ENCODE measurements around the gene SCLT1.

SCLT1 gene

DNA sequence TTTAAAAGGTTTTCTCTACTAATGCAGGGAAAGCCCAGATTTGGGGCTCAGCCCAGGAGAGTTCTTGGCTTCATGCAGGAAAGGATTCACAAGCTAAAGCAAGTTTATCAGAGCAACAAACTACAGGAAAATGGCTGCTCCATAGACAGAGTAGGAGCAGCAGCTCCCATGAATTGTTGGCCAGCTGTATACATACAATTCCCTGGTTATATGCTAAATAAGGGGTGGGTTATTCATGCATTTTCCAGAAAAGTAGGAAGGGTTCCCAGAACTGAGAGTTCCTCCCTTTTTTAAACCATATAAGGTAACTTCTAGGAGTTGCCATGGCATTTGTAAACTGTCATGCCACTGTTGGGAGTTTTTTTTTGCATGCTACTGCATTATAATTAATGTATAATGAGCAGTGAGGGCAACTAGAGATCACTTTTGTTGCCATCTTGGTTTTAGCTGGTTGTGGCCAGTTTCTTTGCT is 5.2 kb upstream of the SCLT1 start:
- no peak for DNase-seq (ENCODE audit: low read depth, low spot score)
- TF ChIP-seq, protein P1, sequence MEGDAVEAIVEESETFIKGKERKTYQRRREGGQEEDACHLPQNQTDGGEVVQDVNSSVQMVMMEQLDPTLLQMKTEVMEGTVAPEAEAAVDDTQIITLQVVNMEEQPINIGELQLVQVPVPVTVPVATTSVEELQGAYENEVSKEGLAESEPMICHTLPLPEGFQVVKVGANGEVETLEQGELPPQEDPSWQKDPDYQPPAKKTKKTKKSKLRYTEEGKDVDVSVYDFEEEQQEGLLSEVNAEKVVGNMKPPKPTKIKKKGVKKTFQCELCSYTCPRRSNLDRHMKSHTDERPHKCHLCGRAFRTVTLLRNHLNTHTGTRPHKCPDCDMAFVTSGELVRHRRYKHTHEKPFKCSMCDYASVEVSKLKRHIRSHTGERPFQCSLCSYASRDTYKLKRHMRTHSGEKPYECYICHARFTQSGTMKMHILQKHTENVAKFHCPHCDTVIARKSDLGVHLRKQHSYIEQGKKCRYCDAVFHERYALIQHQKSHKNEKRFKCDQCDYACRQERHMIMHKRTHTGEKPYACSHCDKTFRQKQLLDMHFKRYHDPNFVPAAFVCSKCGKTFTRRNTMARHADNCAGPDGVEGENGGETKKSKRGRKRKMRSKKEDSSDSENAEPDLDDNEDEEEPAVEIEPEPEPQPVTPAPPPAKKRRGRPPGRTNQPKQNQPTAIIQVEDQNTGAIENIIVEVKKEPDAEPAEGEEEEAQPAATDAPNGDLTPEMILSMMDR (IDR thresholded peaks at IDR 0.05; ENCODE audit: low read depth, low read length), result no peak
- H3K4me3 ChIP-seq (ENCODE audit: low read depth, low read length), result no peak overlapping the region
- in situ Hi-C loops (cut with HindIII; ENCODE audit: low sequenced_read_pairs), result no loop called here

DNA sequence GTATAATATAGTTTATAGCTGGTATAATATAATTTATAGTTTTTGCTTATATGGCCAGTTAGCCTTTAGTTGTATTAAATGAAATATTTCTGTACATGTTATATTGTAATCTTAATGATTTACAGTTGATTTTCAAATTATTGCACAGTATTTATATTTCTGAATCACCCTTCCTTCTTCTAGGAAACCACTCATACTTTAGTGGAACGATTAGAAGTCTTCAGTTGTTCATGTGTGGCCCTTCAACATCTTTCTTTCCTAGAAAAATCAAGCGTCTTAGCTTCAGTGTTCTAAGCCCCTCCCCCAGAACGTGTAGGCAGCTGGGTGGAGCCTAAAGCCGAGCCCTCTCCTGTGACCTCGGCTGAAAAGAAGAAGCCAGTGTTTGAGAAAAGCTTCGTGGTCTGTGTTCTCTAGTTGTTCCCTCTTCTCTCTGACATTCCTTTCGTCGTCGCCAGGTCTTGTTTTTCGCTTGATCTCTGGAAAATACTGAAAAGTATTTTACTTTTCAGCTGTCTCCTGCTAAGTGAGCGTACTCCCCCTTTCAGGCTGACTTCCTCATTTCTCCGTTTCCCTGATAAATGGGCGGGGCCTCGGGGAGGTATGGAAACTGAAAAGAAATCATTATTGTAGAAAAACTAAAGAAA is 2.6 kb upstream of the SCLT1 start, which contains the start of gene C4orf33:
Gene C4orf33 (plus strand): TSS at position 342 of the 644 bp plus-strand sequence. CDS start 6,459 bp downstream, outside the sequence.
- peak within 1 kb of the TSS; percentile 64 for H3K4me3 ChIP-seq (ENCODE audit: low read depth, low read length)
- in situ Hi-C loops (cut with HindIII; ENCODE audit: low sequenced_read_pairs), result no loop called here
- TF ChIP-seq, protein P1 (IDR thresholded peaks at IDR 0.05; ENCODE audit: low read depth, low read length), result no peak
- DNase-seq (ENCODE audit: low read depth, low spot score), result peak; percentile 83

DNA sequence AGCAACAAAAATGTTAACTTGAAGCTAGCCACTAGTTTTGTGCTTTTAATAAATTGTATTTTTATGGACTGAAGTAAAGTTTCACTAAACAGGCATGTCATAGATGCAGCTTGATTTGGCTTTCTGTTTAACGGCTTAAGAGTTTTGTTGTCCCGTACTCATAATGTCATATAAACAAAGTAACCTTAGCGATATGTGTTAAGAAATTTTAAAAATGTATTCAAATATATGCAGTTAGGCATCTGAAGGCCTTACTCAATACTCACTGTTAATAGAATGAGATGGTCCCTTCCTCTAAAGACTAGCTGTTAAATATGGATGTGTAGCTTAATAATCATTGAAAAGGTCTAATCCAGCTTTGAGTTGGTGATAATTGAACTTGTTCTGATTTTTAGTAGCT is 1.0 kb upstream of the SCLT1 start:
- peak; percentile 7 for DNase-seq (ENCODE audit: low read depth, low spot score)
- H3K4me3 ChIP-seq (ENCODE audit: low read depth, low read length), result no peak overlapping the region
- in situ Hi-C loops (cut with HindIII; ENCODE audit: low sequenced_read_pairs), result no loop called here
- TF ChIP-seq, protein P1 (IDR thresholded peaks at IDR 0.05; ENCODE audit: low read depth, low read length), result no peak

DNA sequence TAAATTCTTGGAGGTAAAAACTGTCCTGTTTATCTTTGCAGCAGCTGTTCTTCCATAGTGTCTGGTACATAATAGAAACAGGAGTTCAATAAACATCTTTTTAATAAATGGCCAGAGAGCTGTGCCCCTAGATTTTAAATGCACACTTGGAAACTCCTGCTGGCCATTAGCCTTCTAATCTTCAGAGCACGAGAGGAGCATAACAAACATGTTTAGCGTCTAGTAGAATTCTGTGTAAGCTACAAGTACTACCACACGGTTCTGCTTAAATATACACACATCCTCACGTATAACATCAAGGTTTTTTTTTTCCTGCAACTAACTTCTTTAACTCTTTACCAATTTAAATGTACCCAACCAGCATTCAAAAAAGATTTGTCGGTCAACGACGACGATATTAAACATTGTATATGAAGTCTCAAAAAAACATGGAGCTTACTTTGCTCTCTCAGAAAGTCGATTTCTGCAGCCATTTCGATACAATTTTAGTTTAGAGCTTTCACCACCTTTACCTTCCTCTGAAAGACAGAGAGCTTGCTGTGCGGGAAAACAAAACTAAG is 628 bp downstream of the SCLT1 start:
- TF ChIP-seq, protein P1 (IDR thresholded peaks at IDR 0.05; ENCODE audit: low read depth, low read length), result peak; percentile 2
- DNase-seq (ENCODE audit: low read depth, low spot score), result no peak
- H3K4me3 ChIP-seq (ENCODE audit: low read depth, low read length), result peak overlapping the region; percentile 89
- in situ Hi-C loops (cut with HindIII; ENCODE audit: low sequenced_read_pairs), result no loop called here

DNA sequence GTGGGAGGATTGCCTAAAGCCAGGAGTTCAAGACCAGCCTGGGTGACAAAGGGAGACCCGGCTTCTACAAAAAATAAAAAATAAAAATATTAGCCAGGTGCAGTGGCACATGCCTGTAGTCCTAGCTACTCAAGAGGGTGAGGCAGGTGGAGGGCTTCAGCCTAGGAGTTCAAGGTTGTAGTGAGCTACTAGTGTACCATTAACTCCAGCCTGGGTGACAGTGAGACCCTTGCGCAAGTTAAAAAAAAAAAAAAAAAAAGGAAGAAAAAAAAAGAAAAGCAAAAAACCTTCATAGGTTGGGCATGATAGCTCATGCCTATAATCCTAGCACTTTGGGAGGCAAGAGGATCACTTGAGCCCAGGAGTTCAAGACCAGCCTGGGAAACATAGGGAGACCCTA is 5.8 kb downstream of the SCLT1 start:
- in situ Hi-C loops (cut with HindIII; ENCODE audit: low sequenced_read_pairs), result no loop called here
- no peak overlapping the region for H3K4me3 ChIP-seq (ENCODE audit: low read depth, low read length)
- TF ChIP-seq, protein P1 (IDR thresholded peaks at IDR 0.05; ENCODE audit: low read depth, low read length), result no peak
- DNase-seq (ENCODE audit: low read depth, low spot score), result no peak

DNA sequence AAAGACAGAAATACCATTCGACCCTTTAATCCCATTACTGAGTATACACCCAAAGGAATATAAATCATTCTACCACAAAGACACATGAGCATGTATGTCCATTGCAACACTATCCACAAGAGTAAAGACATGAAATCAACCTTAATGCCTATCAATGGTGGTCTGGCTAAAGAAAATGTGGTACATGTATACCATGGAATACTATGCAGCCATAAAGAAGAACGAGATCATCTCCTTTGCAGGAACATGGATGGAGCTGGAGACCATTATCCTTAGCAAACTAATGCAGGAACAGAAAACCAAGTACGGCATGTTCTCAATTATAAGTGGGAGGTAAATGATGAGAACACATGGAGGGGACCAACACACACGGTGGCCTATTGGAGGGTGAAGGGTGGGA is 7.9 kb downstream of the SCLT1 start:
- DNase-seq (ENCODE audit: low read depth, low spot score), result no peak
- in situ Hi-C loops (cut with HindIII; ENCODE audit: low sequenced_read_pairs), result no loop called here
- TF ChIP-seq, protein P1 (IDR thresholded peaks at IDR 0.05; ENCODE audit: low read depth, low read length), result no peak
- H3K4me3 ChIP-seq (ENCODE audit: low read depth, low read length), result no peak overlapping the region

Data from astrocyte of the spinal cord (primary cell).